HepG2 (cell line): ENCODE data around the gene SPRED2. TPM values are rescaled to one million over a fixed set of nuclear protein-coding genes. Genes with fewer than 3 reads are reported as not detected.

ENCODE experiments used
- ATF5 ChIP-seq: sonication (generic); formaldehyde crosslinking; IDR thresholded peaks from 2 replicates; pipeline ENCODE4 v1.4.0; 2020; ENCODE audit warnings: mild to moderate bottlenecking, low read depth, missing genetic modification reagents
- CREM ChIP-seq, 2 experiments: sonication (generic) in 1 of 2; formaldehyde crosslinking in 1 of 2; IDR thresholded peaks; 2 replicates each; pipeline versions ENCODE4 v1.4.0 to v1.6.1; 2016 to 2020; ENCODE audit warnings: antibody characterized with exemption in 1 of 2, mild to moderate bottlenecking in 1 of 2, missing genetic modification reagents in 1 of 2
- DMAP1 ChIP-seq: IDR thresholded peaks from 2 replicates; pipeline ENCODE4 v1.6.1; 2016
- HBP1 ChIP-seq: IDR thresholded peaks from 2 replicates; pipeline ENCODE4 v1.6.1; 2016; ENCODE audit warnings: low read depth, control low read depth
- HIVEP1 ChIP-seq: sonication (generic); formaldehyde crosslinking; IDR thresholded peaks from 2 replicates; pipeline ENCODE4 v1.4.0; 2020; ENCODE audit warnings: mild to moderate bottlenecking, missing genetic modification reagents
- HOXA9 ChIP-seq: sonication (generic); formaldehyde crosslinking; IDR thresholded peaks from 2 replicates; pipeline ENCODE4 v1.8.1; 2022; ENCODE audit warnings: missing genetic modification reagents, mild to moderate bottlenecking, moderate library complexity, borderline replicate concordance
- MAFK ChIP-seq, 2 experiments: IDR thresholded peaks in 1 of 2; conservative IDR thresholded peaks in 1 of 2; 2 replicates each; pipeline ENCODE4 v1.6.1; 2011; ENCODE audit warnings: improper control_type of control experiment in 2 of 2, low read length in 2 of 2
- MEIS2 ChIP-seq: sonication (generic); formaldehyde crosslinking; IDR thresholded peaks from 2 replicates; pipeline ENCODE4 v1.9.0; 2021; ENCODE audit warnings: mild to moderate bottlenecking, missing genetic modification reagents
- SCMH1 ChIP-seq: sonication (generic); formaldehyde crosslinking; IDR thresholded peaks from 2 replicates; pipeline ENCODE4 v1.9.0; 2021; ENCODE audit warnings: missing genetic modification reagents, mild to moderate bottlenecking, borderline replicate concordance
- SRSF1 ChIP-seq: fragments of 200-400 bp; formaldehyde crosslinking; optimal IDR thresholded peaks from 2 replicates; pipeline ENCODE3; 2017; ENCODE audit warnings: mild to moderate bottlenecking, low read depth, low read length, moderate library complexity
- THAP11 ChIP-seq: IDR thresholded peaks from 2 replicates; pipeline ENCODE4 v1.6.1; 2016; ENCODE audit warnings: missing biosample characterization, missing genetic modification reagents
- TOPORS ChIP-seq: sonication (generic); formaldehyde crosslinking; IDR thresholded peaks from 2 replicates; pipeline ENCODE4 v1.8.0; 2023; ENCODE audit warnings: mild to moderate bottlenecking, missing genetic modification reagents
- TP53 ChIP-seq: sonication (generic); formaldehyde crosslinking; conservative IDR thresholded peaks from 2 replicates; pipeline ENCODE4 v1.4.0; 2020; ENCODE audit warnings: missing genetic modification reagents
- WIZ ChIP-seq: sonication (generic); formaldehyde crosslinking; IDR thresholded peaks from 2 replicates; pipeline ENCODE4 v1.5.1; 2020; ENCODE audit warnings: mild to moderate bottlenecking, missing genetic modification reagents
- ZBTB20 ChIP-seq: sonication (generic); formaldehyde crosslinking; IDR thresholded peaks from 2 replicates; pipeline ENCODE4 v1.8.1; 2023; ENCODE audit warnings: missing genetic modification reagents, low read depth, mild to moderate bottlenecking, borderline replicate concordance
- ZBTB25 ChIP-seq: IDR thresholded peaks from 2 replicates; pipeline ENCODE4 v1.6.1; 2018; ENCODE audit warnings: missing genetic modification reagents
- ZNF234 ChIP-seq: sonication (generic); formaldehyde crosslinking; conservative IDR thresholded peaks from 2 replicates; pipeline ENCODE4 v1.5.1; 2020; ENCODE audit warnings: mild to moderate bottlenecking, missing genetic modification reagents
- ZNF263 ChIP-seq: sonication (generic); formaldehyde crosslinking; IDR thresholded peaks from 2 replicates; pipeline ENCODE4 v1.4.0; 2020; ENCODE audit warnings: missing genetic modification reagents
- ZNF335 ChIP-seq: sonication (generic); formaldehyde crosslinking; IDR thresholded peaks from 2 replicates; pipeline ENCODE4 v1.4.0; 2020; ENCODE audit warnings: missing genetic modification reagents
- ZNF362 ChIP-seq: sonication (generic); formaldehyde crosslinking; IDR thresholded peaks from 2 replicates; pipeline ENCODE4 v1.4.0; 2020; ENCODE audit warnings: missing genetic modification reagents, mild to moderate bottlenecking, borderline replicate concordance
- ZNF512 ChIP-seq: sonication (generic); formaldehyde crosslinking; IDR thresholded peaks from 2 replicates; pipeline ENCODE4 v1.4.0; 2020; ENCODE audit warnings: mild to moderate bottlenecking, missing genetic modification reagents
- ZNF788 ChIP-seq: sonication (generic); formaldehyde crosslinking; IDR thresholded peaks from 2 replicates; pipeline ENCODE4 v1.5.0; 2020; ENCODE audit warnings: mild to moderate bottlenecking, missing genetic modification reagents, borderline replicate concordance
- ZNF878 ChIP-seq: sonication (generic); formaldehyde crosslinking; IDR thresholded peaks from 2 replicates; pipeline ENCODE4 v1.8.1; 2023; ENCODE audit warnings: mild to moderate bottlenecking, missing genetic modification reagents, moderate library complexity
- polyA plus RNA-seq, 8 experiments: library from polyadenylated mRNA; depleted of rRNA in 3 of 8; stranded (reverse) in 7 of 8; unstranded in 1 of 8; fragments of >200 nt; fragmentation: Illumina TruSeq in 4 of 8; extraction: Trizol in 4 of 8; gene quantifications; 2 replicates each; pipeline versions ENCODE4 v1.2.1 to v1.2.3, GENCODE V29; 2011 to 2016; ENCODE audit warnings: low read depth in 4 of 8, missing spikeins in 1 of 8, mixed read lengths in 1 of 8; ENCODE audit not compliant: insufficient read depth in 1 of 8
- total RNA-seq, 5 experiments: library from RNA; depleted of rRNA; stranded (reverse); fragments of >200 nt; fragmentation: Illumina TruSeq; extraction: Trizol; gene quantifications; 2 replicates each; pipeline ENCODE4 v1.2.3, GENCODE V29; 2016; ENCODE audit warnings: low read depth in 1 of 5
- TF ChIP-seq, protein P1 (sequence below): IDR thresholded peaks from 2 replicates; pipeline ENCODE4 v1.6.1; 2018; ENCODE audit warnings: missing genetic modification reagents, mild to moderate bottlenecking, missing compliant biosample characterization

Gene SPRED2
- total and polyA plus RNA-seq, 2 of the 13 experiments (the other 11 are each of a cell fraction or from before 2014, with no cell fraction given), result 13.0 to 37.0 TPM

GRCh38 chr2:65436824-65437221, 4.4 kb upstream of the SPRED2 start (continued):
- TF ChIP-seq HBP1, result peak; percentile 97
- no peak for TF ChIP-seq TP53 (CRISPR knock-in tag)
- no peak for TF ChIP-seq SRSF1
- TF ChIP-seq ZNF263 (CRISPR knock-in tag), result peak; percentile 97
- no peak for TF ChIP-seq HIVEP1 (CRISPR knock-in tag)
- TF ChIP-seq ZBTB25 (CRISPR knock-in tag), result no peak
- TF ChIP-seq SCMH1, result no peak
- TF ChIP-seq WIZ (CRISPR knock-in tag), result no peak
- TF ChIP-seq ZNF512, result peak; percentile 75; the same call in 1 of the 2 replicates
- no peak for TF ChIP-seq ATF5
- peak; percentile 6; the same call in 1 of the 2 replicates for TF ChIP-seq ZNF335 (CRISPR knock-in tag)
- no peak for TF ChIP-seq THAP11 (CRISPR knock-in tag)
- TF ChIP-seq DMAP1 (CRISPR knock-in tag), result peak; percentile 7; the same call in 1 of the 2 replicates
- TF ChIP-seq MEIS2 (CRISPR knock-in tag), result no peak
- no peak for TF ChIP-seq ZNF234
- no peak for TF ChIP-seq CREM (IDR thresholded peaks at IDR 0.05)
- no peak for TF ChIP-seq CREM (CRISPR knock-in tag; IDR thresholded peaks at IDR 0.05)
- TF ChIP-seq, protein P1, sequence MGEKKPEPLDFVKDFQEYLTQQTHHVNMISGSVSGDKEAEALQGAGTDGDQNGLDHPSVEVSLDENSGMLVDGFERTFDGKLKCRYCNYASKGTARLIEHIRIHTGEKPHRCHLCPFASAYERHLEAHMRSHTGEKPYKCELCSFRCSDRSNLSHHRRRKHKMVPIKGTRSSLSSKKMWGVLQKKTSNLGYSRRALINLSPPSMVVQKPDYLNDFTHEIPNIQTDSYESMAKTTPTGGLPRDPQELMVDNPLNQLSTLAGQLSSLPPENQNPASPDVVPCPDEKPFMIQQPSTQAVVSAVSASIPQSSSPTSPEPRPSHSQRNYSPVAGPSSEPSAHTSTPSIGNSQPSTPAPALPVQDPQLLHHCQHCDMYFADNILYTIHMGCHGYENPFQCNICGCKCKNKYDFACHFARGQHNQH (CRISPR knock-in tag), result peak; percentile 9; the same call in 1 of the 2 replicates
- TF ChIP-seq HOXA9 (CRISPR knock-in tag), result no peak
- no peak for TF ChIP-seq ZNF362
- no peak for TF ChIP-seq ZNF788
- peak; percentile 38; the same call in 1 of the 2 replicates for TF ChIP-seq TOPORS
- 0 out of 4 replicates have a peak, but pooled peaks of 1 of the 2 experiments have one; percentile 11 for TF ChIP-seq MAFK (conservative IDR thresholded peaks at IDR 0.05 in 1 of 2, IDR thresholded peaks at IDR 0.05 in 1 of 2; ENCODE audit: low read length in 2 of 2)
- peak; percentile 3; the same call in 1 of the 2 replicates for TF ChIP-seq ZNF878
- no peak for TF ChIP-seq ZBTB20 (CRISPR knock-in tag)
